HG02938 (cell line): ENCODE data around the gene ATXN1.
"Not testable (repeated sequence)": the region's sequence is repeated elsewhere in the genome, so short reads cannot be mapped to it uniquely, and the experiment has no call there.

Experiments
- ATAC-seq: cut with Tn5 transposase; IDR thresholded peaks from one replicate; pipeline ENCODE4 v1.9.1; 2021; ENCODE audit warnings: mild to moderate bottlenecking, moderate library complexity; ENCODE audit not compliant: unreplicated experiment

Gene ATXN1

GRCh38 chr6:16272201-16272600 is 489.1 kb downstream of the ATXN1 start:
- ATAC-seq: no peak

GRCh38 chr6:16271428-16271827 is 489.8 kb downstream of the ATXN1 start:
- no peak for ATAC-seq

GRCh38 chr6:16270178-16270794 is 491.0 kb downstream of the ATXN1 start:
- no peak for ATAC-seq

- ATAC-seq: not testable (repeated sequence)
Measured at GRCh38 chr6:16269442-16270070, 491.7 kb downstream of the ATXN1 start.

- no peak for ATAC-seq
Measured at GRCh38 chr6:16267428-16268263, 493.6 kb downstream of the ATXN1 start.

- no peak for ATAC-seq
Measured at GRCh38 chr6:16265351-16266341, 495.6 kb downstream of the ATXN1 start.

GRCh38 chr6:16264785-16265184 is 496.5 kb downstream of the ATXN1 start:
- ATAC-seq: no peak

- ATAC-seq: not testable (repeated sequence)
Measured at GRCh38 chr6:16263464-16264099, 497.7 kb downstream of the ATXN1 start.

GRCh38 chr6:16262773-16263172 is 498.5 kb downstream of the ATXN1 start:
- ATAC-seq: not testable (repeated sequence)

GRCh38 chr6:16260602-16261001 is 500.7 kb downstream of the ATXN1 start:
- ATAC-seq: not testable (repeated sequence)

GRCh38 chr6:16259604-16260003 is 501.7 kb downstream of the ATXN1 start:
- not testable (repeated sequence) for ATAC-seq

GRCh38 chr6:16258709-16259075 is 502.6 kb downstream of the ATXN1 start:
- ATAC-seq: no peak

GRCh38 chr6:16257999-16258708 is 503.1 kb downstream of the ATXN1 start:
- ATAC-seq: no peak

- no peak for ATAC-seq
Measured at GRCh38 chr6:16256781-16257180, 504.5 kb downstream of the ATXN1 start.

- ATAC-seq: no peak
Measured at GRCh38 chr6:16254535-16254934, 506.7 kb downstream of the ATXN1 start.

- ATAC-seq: no peak
Measured at GRCh38 chr6:16253399-16254144, 507.7 kb downstream of the ATXN1 start.

- ATAC-seq: no peak
Measured at GRCh38 chr6:16252686-16253299, 508.5 kb downstream of the ATXN1 start.

- no peak for ATAC-seq
Measured at GRCh38 chr6:16251706-16252105, 509.6 kb downstream of the ATXN1 start.
